HL-60 (cell line): ENCODE results near the gene PPP1R12C.

Experiments used
- DNase-seq, 2 experiments: peaks; one replicate each; pipeline ENCODE4 v3.0.0-alpha.2; 2010 to 2020; ENCODE audit warnings: low read depth in 1 of 2, low spot score in 1 of 2
- H3K27ac ChIP-seq: fragments of 250-450 bp; sonication (Bioruptor Pico); replicated peaks from 2 replicates; pipeline ENCODE4 v1.5.1; 2020; ENCODE audit warnings: mild to moderate bottlenecking, moderate library complexity
- H3K27me3 ChIP-seq: fragments of 250-450 bp; sonication (Bioruptor Pico); 2 replicates; pipeline ENCODE4 v1.5.1; 2021; ENCODE audit warnings: mild to moderate bottlenecking, moderate library complexity; ENCODE audit not compliant: insufficient read depth, poor library complexity, severe bottlenecking
- H3K4me3 ChIP-seq: replicated peaks from 2 replicates; pipeline ENCODE4 v1.5.1; 2011; ENCODE audit warnings: mild to moderate bottlenecking, control low read depth, low read length; ENCODE audit not compliant: insufficient read depth
- GABPA ChIP-seq: IDR thresholded peaks from 2 replicates; pipeline ENCODE4 v1.6.1; 2012; ENCODE audit warnings: low read depth
- POLR2AphosphoS5 ChIP-seq: IDR thresholded peaks from 2 replicates; pipeline ENCODE4 v1.6.1; 2012; ENCODE audit warnings: low read depth
- SPI1 ChIP-seq: IDR thresholded peaks from 2 replicates; pipeline ENCODE4 v1.6.1; 2012; ENCODE audit warnings: low read depth, mild to moderate bottlenecking, borderline replicate concordance
- TF ChIP-seq, protein P1 (sequence below): IDR thresholded peaks from one replicate; pipeline ENCODE4 v1.5.1; 2011; ENCODE audit warnings: low read length, control low read depth, inconsistent platforms; ENCODE audit not compliant: insufficient read depth
- TF ChIP-seq, protein P2 (sequence below): IDR thresholded peaks from 2 replicates; pipeline ENCODE4 v1.6.1; 2012; ENCODE audit warnings: low read depth; ENCODE audit not compliant: insufficient replicate concordance

Gene PPP1R12C

DNA sequence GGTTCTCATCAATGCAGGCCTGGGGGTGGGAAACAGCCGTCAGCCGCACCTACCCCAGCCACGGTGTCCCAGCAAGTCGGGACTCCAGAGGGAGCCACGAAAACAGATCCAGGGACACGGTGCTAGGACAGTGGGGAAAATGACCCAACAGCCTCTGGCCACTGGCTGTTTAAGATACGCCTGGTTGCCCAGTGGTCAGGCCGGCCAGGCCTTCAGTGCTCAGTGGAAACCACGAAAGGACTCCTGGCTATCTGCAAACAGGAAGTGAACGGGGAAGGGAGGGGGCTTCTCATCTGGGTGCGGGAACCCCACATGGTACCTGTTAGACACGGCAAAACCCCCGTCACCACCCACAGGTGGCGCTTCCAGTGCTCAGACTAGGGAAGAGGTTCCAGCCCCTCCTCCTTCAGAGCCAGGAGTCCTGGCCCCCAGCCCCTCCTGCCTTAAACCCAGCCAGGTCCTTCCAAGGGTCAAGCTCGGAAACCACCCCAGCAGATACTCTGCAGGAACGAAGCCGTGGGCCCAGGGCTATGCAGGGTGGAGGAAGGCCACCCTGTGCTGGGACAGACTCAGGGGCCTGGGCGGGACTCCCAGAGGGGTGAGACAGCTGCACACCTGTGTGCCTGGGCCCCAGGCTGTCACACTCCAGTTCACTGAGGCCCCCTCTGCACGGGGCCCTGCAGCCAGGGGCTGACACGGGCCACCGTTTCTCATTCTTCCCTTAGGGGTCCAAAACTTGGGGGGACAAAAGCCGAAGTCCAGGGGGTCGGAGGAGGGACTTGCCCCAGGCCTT lies 4.5 kb downstream of the PPP1R12C start:
- no peak for TF ChIP-seq SPI1
- TF ChIP-seq, protein P1, sequence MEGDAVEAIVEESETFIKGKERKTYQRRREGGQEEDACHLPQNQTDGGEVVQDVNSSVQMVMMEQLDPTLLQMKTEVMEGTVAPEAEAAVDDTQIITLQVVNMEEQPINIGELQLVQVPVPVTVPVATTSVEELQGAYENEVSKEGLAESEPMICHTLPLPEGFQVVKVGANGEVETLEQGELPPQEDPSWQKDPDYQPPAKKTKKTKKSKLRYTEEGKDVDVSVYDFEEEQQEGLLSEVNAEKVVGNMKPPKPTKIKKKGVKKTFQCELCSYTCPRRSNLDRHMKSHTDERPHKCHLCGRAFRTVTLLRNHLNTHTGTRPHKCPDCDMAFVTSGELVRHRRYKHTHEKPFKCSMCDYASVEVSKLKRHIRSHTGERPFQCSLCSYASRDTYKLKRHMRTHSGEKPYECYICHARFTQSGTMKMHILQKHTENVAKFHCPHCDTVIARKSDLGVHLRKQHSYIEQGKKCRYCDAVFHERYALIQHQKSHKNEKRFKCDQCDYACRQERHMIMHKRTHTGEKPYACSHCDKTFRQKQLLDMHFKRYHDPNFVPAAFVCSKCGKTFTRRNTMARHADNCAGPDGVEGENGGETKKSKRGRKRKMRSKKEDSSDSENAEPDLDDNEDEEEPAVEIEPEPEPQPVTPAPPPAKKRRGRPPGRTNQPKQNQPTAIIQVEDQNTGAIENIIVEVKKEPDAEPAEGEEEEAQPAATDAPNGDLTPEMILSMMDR = no peak
- TF ChIP-seq, protein P2, sequence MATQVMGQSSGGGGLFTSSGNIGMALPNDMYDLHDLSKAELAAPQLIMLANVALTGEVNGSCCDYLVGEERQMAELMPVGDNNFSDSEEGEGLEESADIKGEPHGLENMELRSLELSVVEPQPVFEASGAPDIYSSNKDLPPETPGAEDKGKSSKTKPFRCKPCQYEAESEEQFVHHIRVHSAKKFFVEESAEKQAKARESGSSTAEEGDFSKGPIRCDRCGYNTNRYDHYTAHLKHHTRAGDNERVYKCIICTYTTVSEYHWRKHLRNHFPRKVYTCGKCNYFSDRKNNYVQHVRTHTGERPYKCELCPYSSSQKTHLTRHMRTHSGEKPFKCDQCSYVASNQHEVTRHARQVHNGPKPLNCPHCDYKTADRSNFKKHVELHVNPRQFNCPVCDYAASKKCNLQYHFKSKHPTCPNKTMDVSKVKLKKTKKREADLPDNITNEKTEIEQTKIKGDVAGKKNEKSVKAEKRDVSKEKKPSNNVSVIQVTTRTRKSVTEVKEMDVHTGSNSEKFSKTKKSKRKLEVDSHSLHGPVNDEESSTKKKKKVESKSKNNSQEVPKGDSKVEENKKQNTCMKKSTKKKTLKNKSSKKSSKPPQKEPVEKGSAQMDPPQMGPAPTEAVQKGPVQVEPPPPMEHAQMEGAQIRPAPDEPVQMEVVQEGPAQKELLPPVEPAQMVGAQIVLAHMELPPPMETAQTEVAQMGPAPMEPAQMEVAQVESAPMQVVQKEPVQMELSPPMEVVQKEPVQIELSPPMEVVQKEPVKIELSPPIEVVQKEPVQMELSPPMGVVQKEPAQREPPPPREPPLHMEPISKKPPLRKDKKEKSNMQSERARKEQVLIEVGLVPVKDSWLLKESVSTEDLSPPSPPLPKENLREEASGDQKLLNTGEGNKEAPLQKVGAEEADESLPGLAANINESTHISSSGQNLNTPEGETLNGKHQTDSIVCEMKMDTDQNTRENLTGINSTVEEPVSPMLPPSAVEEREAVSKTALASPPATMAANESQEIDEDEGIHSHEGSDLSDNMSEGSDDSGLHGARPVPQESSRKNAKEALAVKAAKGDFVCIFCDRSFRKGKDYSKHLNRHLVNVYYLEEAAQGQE = no peak
- TF ChIP-seq POLR2AphosphoS5 = no peak
- no peak for TF ChIP-seq GABPA
- Histone ChIP-seq H3K27me3 (no peaks in the 10 kb centered on the region), H3K4me3 (no peak overlapping the region), H3K27ac (no peak overlapping the region)
- no peak for DNase-seq

DNA sequence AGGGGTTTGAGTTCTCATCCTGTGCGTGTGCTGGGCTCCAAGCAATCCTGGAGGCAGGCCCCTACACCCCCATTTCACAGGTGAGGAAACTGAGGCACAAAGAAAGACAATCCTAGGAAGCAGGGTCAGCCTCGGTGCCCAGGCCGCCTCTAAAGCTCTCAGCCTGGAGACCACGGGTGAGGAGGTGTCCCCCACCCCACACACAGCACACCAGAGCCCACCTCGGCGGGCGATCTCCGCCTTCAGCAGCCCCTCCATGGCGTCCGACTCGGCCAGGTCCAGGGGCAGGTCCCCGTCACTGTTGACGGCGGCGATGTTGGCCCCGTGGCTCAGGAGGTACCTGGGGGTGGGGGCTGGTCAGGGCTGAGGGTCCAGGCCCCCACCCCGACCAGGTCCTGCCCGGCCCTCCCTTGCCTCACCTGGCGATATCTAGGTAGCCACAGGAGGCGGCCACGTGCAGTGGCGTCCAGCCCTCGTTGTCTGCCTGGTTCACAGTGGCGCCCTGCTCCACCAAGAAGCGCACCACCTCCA lies 5.1 kb downstream of the PPP1R12C start:
- DNase-seq = no peak
- TF ChIP-seq, protein P1 = no peak
- H3K27me3 ChIP-seq = no peaks in the 10 kb centered on the region
- H3K4me3 ChIP-seq = no peak overlapping the region
- H3K27ac ChIP-seq = no peak overlapping the region

DNA sequence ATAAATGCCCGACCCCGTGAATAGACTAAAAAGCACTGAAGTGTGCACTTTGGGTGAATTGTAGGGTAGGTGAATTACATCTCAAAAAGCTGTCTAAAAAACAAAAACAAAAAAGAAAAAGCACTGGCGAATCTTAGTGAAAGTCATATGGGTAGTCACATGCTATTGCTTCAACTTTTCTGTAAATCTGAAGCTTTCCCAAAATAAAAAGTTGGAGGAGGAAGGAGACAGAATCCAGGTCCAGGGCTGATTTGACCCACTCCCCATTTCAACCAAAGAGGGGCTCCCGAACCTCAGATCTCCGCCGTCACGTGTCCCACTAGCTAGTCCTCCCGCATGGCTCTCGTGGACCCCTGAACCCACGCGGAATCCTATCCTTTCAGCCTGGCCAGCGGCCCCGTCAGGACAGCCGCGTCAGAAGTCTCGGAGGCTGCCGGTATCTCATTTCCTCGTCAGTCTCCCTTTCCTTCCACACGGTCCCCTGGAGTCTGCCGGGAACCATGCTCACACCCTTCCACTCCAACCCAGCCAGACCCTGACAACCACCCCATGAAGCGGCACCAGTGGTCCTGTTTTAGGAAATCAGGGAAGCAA lies 6.1 kb downstream of the PPP1R12C start:
- Histone ChIP-seq H3K27me3 (no peaks in the 10 kb centered on the region), H3K4me3 (no peak overlapping the region), H3K27ac (no peak overlapping the region)
- no peak for DNase-seq
- no peak for TF ChIP-seq POLR2AphosphoS5
- TF ChIP-seq, protein P1 = no peak
- TF ChIP-seq, protein P2 = no peak
- TF ChIP-seq GABPA = no peak
- no peak for TF ChIP-seq SPI1
